Endothelial cell (in vitro differentiated cells): ENCODE results near the gene OSBPL2. TPM values are rescaled to one million over a fixed set of nuclear protein-coding genes. Genes with fewer than 3 reads are reported as not detected.

Experiments used
- DNase-seq: peaks from one replicate; pipeline ENCODE4 v3.0.0; 2021; ENCODE audit warnings: low spot score
- H3K27ac Mint-ChIP-seq: one replicate; pipeline ENCODE4 v1.8.0; 2021; ENCODE audit warnings: mixed read lengths, inconsistent platforms; ENCODE audit not compliant: unreplicated experiment
- H3K27me3 Mint-ChIP-seq: one replicate; pipeline ENCODE4 v1.8.0; 2021; ENCODE audit warnings: mild to moderate bottlenecking, moderate library complexity, mixed read lengths, inconsistent platforms; ENCODE audit not compliant: unreplicated experiment
- H3K36me3 Mint-ChIP-seq: one replicate; pipeline ENCODE4 v1.8.0; 2021; ENCODE audit warnings: mild to moderate bottlenecking, low read depth, mixed read lengths, inconsistent platforms; ENCODE audit not compliant: unreplicated experiment
- H3K4me1 Mint-ChIP-seq: one replicate; pipeline ENCODE4 v1.8.0; 2021; ENCODE audit warnings: mild to moderate bottlenecking, mixed read lengths, inconsistent platforms; ENCODE audit not compliant: unreplicated experiment
- H3K4me3 Mint-ChIP-seq: one replicate; pipeline ENCODE4 v1.8.0; 2021; ENCODE audit warnings: mild to moderate bottlenecking, mixed read lengths, inconsistent platforms; ENCODE audit not compliant: unreplicated experiment
- H3K9me3 Mint-ChIP-seq: one replicate; pipeline ENCODE4 v1.8.0; 2021; ENCODE audit warnings: mixed read lengths, inconsistent platforms; ENCODE audit not compliant: unreplicated experiment
- CTCF ChIP-seq: fragments of 200-600 bp; sonication (generic); IDR thresholded peaks from one replicate; pipeline ENCODE4 v1.5.0; 2021; ENCODE audit warnings: antibody characterized with exemption; ENCODE audit not compliant: unreplicated experiment
- total RNA-seq: library from RNA; stranded (reverse); fragmentation: NEBNext Ultra II Directional; extraction: Animal tissue kit (Norgen Biotek cat#: 25700); gene quantifications from one replicate; pipeline ENCODE4 v1.2.1, GENCODE V29; 2021; ENCODE audit not compliant: unreplicated experiment

Gene OSBPL2
- total RNA-seq, 1 donor from 2014 or later, result 39.5 TPM

DNA sequence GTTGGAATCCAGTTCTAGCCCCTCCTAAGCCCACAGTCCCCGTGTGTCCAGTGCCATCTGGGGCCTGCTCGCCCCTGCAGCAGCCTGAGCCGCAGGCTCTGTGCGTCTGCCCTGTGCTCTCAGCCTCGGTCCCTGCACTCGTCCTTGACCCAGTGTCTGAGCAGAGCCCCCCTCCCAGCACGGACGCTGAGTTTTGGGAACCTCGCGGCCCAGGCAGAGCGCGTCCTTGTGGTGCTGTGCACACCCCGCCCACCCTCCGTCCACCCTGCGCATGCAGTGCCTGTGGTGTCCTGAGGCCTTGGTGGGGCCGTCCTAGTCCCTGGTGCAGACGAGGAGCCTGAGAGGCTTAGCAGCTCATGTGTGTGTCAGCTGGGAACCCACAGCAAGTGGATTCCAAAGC is 31.6 kb downstream of the OSBPL2 start:
- Mint-ChIP-seq H3K36me3 (peaks cover 47% of the 10 kb centered on the region), H3K27me3 (peaks cover 11% of the 10 kb centered on the region), H3K4me1 (peaks cover 4% of the 10 kb centered on the region), H3K27ac (peak overlapping the region; percentile 72), H3K9me3 (no peaks in the 10 kb centered on the region), H3K4me3 (no peak overlapping the region)
- no peak for DNase-seq
- TF ChIP-seq CTCF, result no peak

- Mint-ChIP-seq H3K4me3 (no peak overlapping the region), H3K9me3 (no peaks in the 10 kb centered on the region), H3K36me3 (peaks cover 35% of the 10 kb centered on the region), H3K4me1 (peaks cover 4% of the 10 kb centered on the region), H3K27me3 (peaks cover 15% of the 10 kb centered on the region), H3K27ac (no peak overlapping the region)
- DNase-seq, result no peak
- no peak for TF ChIP-seq CTCF
Measured at GRCh38 chr20:62272200-62272599, 33.9 kb downstream of the OSBPL2 start.

GRCh38 chr20:62273416-62273815 is 35.1 kb downstream of the OSBPL2 start:
- no peaks in the 10 kb centered on the region for H3K9me3 Mint-ChIP-seq
- H3K36me3 Mint-ChIP-seq, result peaks cover 40% of the 10 kb centered on the region
- H3K27ac Mint-ChIP-seq, result peak overlapping the region; percentile 42
- peaks cover 15% of the 10 kb centered on the region for H3K27me3 Mint-ChIP-seq
- no peak for TF ChIP-seq CTCF
- DNase-seq, result no peak
- H3K4me1 Mint-ChIP-seq, result peaks cover 4% of the 10 kb centered on the region
- H3K4me3 Mint-ChIP-seq, result peak overlapping the region; percentile 79

DNA sequence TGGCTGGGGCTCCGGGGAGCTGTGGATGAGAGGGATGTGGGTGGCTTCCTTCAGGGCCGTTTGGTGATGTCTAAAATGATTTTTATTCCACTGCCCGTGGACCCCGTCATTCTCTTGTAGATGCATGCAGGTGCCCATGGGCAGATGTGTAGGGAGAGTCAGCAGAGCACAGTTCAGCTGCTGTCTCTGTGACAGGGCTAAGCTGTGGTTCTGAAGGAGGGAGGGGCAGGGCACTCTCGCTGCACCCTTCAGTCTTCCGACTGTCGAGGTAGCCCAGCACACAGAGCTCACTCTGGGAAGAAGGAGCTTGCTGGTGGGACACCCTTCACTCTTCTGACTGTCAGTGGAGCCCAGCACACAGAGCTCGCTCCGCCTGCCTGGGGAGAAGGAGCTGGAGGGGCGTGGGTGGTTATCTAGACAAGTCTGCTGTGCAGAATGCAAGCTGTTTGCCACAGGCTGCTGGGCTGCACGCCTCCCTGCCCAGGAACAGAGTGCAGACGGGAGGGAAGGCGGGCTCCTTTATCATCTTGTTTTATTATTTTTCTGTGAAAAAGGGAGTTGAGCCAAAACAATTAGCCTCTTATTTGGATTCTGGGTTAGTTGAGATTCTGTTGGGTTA is 36.1 kb downstream of the OSBPL2 start:
- DNase-seq, result no peak
- Mint-ChIP-seq H3K9me3 (no peaks in the 10 kb centered on the region), H3K36me3 (peaks cover 47% of the 10 kb centered on the region), H3K4me3 (peak overlapping the region; percentile 9), H3K27me3 (peaks cover 13% of the 10 kb centered on the region), H3K4me1 (peaks cover 3% of the 10 kb centered on the region), H3K27ac (no peak overlapping the region)
- TF ChIP-seq CTCF, result no peak

GRCh38 chr20:62275219-62275618 is 36.9 kb downstream of the OSBPL2 start:
- no peaks in the 10 kb centered on the region for H3K9me3 Mint-ChIP-seq
- peaks cover 13% of the 10 kb centered on the region for H3K27me3 Mint-ChIP-seq
- no peak for DNase-seq
- TF ChIP-seq CTCF, result no peak
- no peak overlapping the region for H3K27ac Mint-ChIP-seq
- no peaks in the 10 kb centered on the region for H3K4me1 Mint-ChIP-seq
- no peak overlapping the region for H3K4me3 Mint-ChIP-seq
- H3K36me3 Mint-ChIP-seq, result peaks cover 49% of the 10 kb centered on the region
